CD4-positive, alpha-beta T cell treated with Interleukin-15 for 1 hour (primary cell): Measurements from ENCODE around the gene SAP30BP.
"Not testable (repeated sequence)": the region's sequence is repeated elsewhere in the genome, so short reads cannot be mapped to it uniquely, and the experiment has no call there.

ENCODE experiments used
- DNase-seq: peaks from one replicate; pipeline ENCODE4 v3.0.0-alpha.2; 2020

SAP30BP gene

GRCh38 chr17:75634376-75634740, 32.8 kb upstream of the SAP30BP start:
- no peak for DNase-seq

GRCh38 chr17:75634754-75635609, 32.2 kb upstream of the SAP30BP start:
- no peak for DNase-seq

- no peak for DNase-seq
Observed at GRCh38 chr17:75635610-75636202, 31.4 kb upstream of the SAP30BP start.

GRCh38 chr17:75636381-75637142, 30.6 kb upstream of the SAP30BP start:
- DNase-seq: no peak

GRCh38 chr17:75637143-75637538, 30.0 kb upstream of the SAP30BP start:
- DNase-seq: no peak

- no peak for DNase-seq
Observed at GRCh38 chr17:75637551-75637950, 29.6 kb upstream of the SAP30BP start.

- DNase-seq: not testable (repeated sequence)
Observed at GRCh38 chr17:75638039-75638438, 29.1 kb upstream of the SAP30BP start.

- DNase-seq: no peak
Observed at GRCh38 chr17:75638893-75639292, 28.2 kb upstream of the SAP30BP start.

- DNase-seq: no peak
Observed at GRCh38 chr17:75639327-75639726, 27.8 kb upstream of the SAP30BP start.

- no peak for DNase-seq
Observed at GRCh38 chr17:75639771-75640555, 27.2 kb upstream of the SAP30BP start.

GRCh38 chr17:75640556-75641119, 26.5 kb upstream of the SAP30BP start:
- DNase-seq: no peak

- no peak for DNase-seq
Observed at GRCh38 chr17:75641343-75641742, 25.8 kb upstream of the SAP30BP start.

GRCh38 chr17:75642182-75642783, 24.9 kb upstream of the SAP30BP start:
- DNase-seq: no peak

GRCh38 chr17:75642784-75643642, 24.1 kb upstream of the SAP30BP start:
- DNase-seq: no peak

- no peak for DNase-seq
Observed at GRCh38 chr17:75643643-75644017, 23.5 kb upstream of the SAP30BP start.

GRCh38 chr17:75645501-75645888, 21.6 kb upstream of the SAP30BP start:
- DNase-seq: no peak

GRCh38 chr17:75645889-75646637, 21.1 kb upstream of the SAP30BP start:
- DNase-seq: peak; percentile 31

- no peak for DNase-seq
Observed at GRCh38 chr17:75646638-75646992, 20.5 kb upstream of the SAP30BP start.

- no peak for DNase-seq
Observed at GRCh38 chr17:75647061-75647460, 20.1 kb upstream of the SAP30BP start.

GRCh38 chr17:75647921-75648320, 19.2 kb upstream of the SAP30BP start:
- no peak for DNase-seq

GRCh38 chr17:75649687-75650086, 17.5 kb upstream of the SAP30BP start:
- DNase-seq: no peak
